D721Med (cell line): ENCODE data around the gene SLC6A2.

Source experiments
- DNase-seq: peaks from one replicate; pipeline ENCODE4 v3.0.0; 2011; ENCODE audit warnings: low spot score; ENCODE audit not compliant: insufficient read length
- FAIRE-seq: peaks from 2 replicates; lab custom pipeline; 2011; peaks lifted over from hg19 to GRCh38; lab: Jason Lieb, UNC
- CTCF ChIP-seq: IDR thresholded peaks from 2 replicates; pipeline ENCODE4 v1.5.1; 2012; ENCODE audit warnings: mild to moderate bottlenecking, control low read depth; ENCODE audit not compliant: insufficient read depth; ENCODE audit errors: missing control alignments

Gene SLC6A2

DNA sequence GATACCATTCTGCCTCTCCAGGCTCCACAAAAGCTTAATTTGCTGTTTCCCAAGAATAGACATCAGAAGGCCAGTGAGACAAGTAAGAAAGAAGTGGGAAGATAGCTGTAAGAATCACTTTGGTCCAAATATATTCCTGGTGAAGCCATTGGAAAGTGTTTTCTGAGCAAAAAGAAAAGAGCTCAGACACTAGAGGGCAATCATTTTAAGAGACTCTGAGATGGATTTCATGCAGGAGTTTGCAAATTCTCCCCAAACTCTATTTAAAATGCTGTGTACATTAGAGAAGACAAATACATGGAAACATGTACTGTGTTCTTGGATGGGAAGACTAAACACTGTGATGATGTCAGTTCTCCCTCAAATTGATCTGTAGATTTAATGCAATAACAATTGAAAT is 8.0 kb upstream of the SLC6A2 start:
- FAIRE-seq (no peak), DNase-seq (no peak)
- no peak for TF ChIP-seq CTCF

- DNase-seq (no peak), FAIRE-seq (no peak)
- no peak for TF ChIP-seq CTCF
Measured at GRCh38 chr16:55651841-55652824, 3.7 kb upstream of the SLC6A2 start.

- FAIRE-seq (no peak), DNase-seq (no peak)
Measured at GRCh38 chr16:55653106-55653505, 2.7 kb upstream of the SLC6A2 start.

GRCh38 chr16:55655381-55655896 is 349 bp upstream of the SLC6A2 start:
- TF ChIP-seq CTCF, result no peak
- DNase-seq, result no peak
- FAIRE-seq, result no peak

More at GRCh38 chr16:55653106-55653505, 2.7 kb upstream of the SLC6A2 start:
- TF ChIP-seq CTCF, result no peak

GRCh38 chr16:55656691-55657092 is 904 bp downstream of the SLC6A2 start:
- no peak for TF ChIP-seq CTCF
- FAIRE-seq (no peak), DNase-seq (no peak)

- FAIRE-seq (no peak), DNase-seq (no peak)
- TF ChIP-seq CTCF, result no peak
Measured at GRCh38 chr16:55657616-55658015, 1.8 kb downstream of the SLC6A2 start.
